Spleen (tissue), 11 donors: Measurements from ENCODE around the gene OPHN1. TPM values are rescaled to one million over a fixed set of nuclear protein-coding genes. Genes with fewer than 3 reads are reported as not detected.

ENCODE experiments used
- DNase-seq: peaks from one replicate; pipeline ENCODE4 v3.0.0-alpha.2; 2020
- H3K27ac ChIP-seq, 8 donors: fragments of 200-600 bp; sonication (generic) in 7 of 8; 1 replicate in 4 of 8; 2 replicates in 4 of 8; pipeline versions ENCODE4 v1.5.0 to v1.8.0; 2016 to 2021; ENCODE audit warnings: inconsistent platforms in 4 of 8, mild to moderate bottlenecking in 4 of 8, moderate library complexity in 1 of 8
- H3K27me3 ChIP-seq, 7 donors: fragments of 200-600 bp; sonication (generic) in 6 of 7; replicated peaks in 1 of 7; 1 replicate in 4 of 7; 2 replicates in 3 of 7; pipeline versions ENCODE4 v1.5.0 to v1.8.0; 2016 to 2021; ENCODE audit warnings: inconsistent platforms in 3 of 7, mild to moderate bottlenecking in 1 of 7
- H3K36me3 ChIP-seq, 6 donors: fragments of 200-600 bp; sonication (generic) in 5 of 6; 1 replicate in 4 of 6; 2 replicates in 2 of 6; pipeline versions ENCODE4 v1.5.0 to v1.8.0; 2016 to 2021; ENCODE audit warnings: inconsistent platforms in 2 of 6
- H3K4me1 ChIP-seq, 6 donors: fragments of 200-600 bp; sonication (generic) in 5 of 6; 1 replicate in 3 of 6; 2 replicates in 3 of 6; pipeline versions ENCODE4 v1.5.0 to v1.8.0; 2016 to 2021; ENCODE audit warnings: inconsistent platforms in 3 of 6
- H3K4me3 ChIP-seq, 8 donors: fragments of 200-600 bp; sonication (generic) in 7 of 8; 1 replicate in 4 of 8; 2 replicates in 4 of 8; pipeline versions ENCODE4 v1.5.0 to v1.8.0; 2016 to 2021; ENCODE audit warnings: inconsistent platforms in 4 of 8, mild to moderate bottlenecking in 4 of 8, moderate library complexity in 2 of 8
- H3K9me3 ChIP-seq, 8 donors: fragments of 200-600 bp; sonication (generic) in 7 of 8; 1 replicate in 4 of 8; 2 replicates in 4 of 8; pipeline versions ENCODE4 v1.5.0 to v1.8.0; 2016 to 2021; ENCODE audit warnings: inconsistent platforms in 4 of 8
- CTCF ChIP-seq, 11 experiments: fragments of 200-600 bp in 7 of 11; fragments of 450-650 bp in 4 of 11; sonication (generic) in 4 of 11; IDR thresholded peaks in 8 of 11; conservative IDR thresholded peaks in 3 of 11; 1 replicate in 7 of 11; 2 replicates in 4 of 11; pipeline versions ENCODE4 v1.4.0 to v1.8.0; 2016 to 2021; ENCODE audit warnings: antibody characterized with exemption in 11 of 11, inconsistent platforms in 4 of 11, mild to moderate bottlenecking in 1 of 11
- POLR2A ChIP-seq, 3 donors: fragments of 450-650 bp; IDR thresholded peaks; one replicate each; pipeline ENCODE4 v1.5.1; 2017; ENCODE audit warnings: antibody characterized with exemption in 3 of 3, mild to moderate bottlenecking in 1 of 3
- POLR2AphosphoS5 ChIP-seq, 3 donors: sonication (generic); formaldehyde crosslinking; IDR thresholded peaks; one replicate each; pipeline ENCODE4 v1.5.1; 2017; ENCODE audit warnings: antibody characterized with exemption in 3 of 3
- WGBS, 5 donors: extraction: QIAGEN DNeasy Blood & Tissue Kit in 3 of 5; methylation state at CpG; one replicate each; pipeline versions ENCODE4 v1.1.5 to v1.1.7; 2013 to 2018; 5-methylcytosine and 5-hydroxymethylcytosine counted together
- intact Hi-C: fragments of 100-400 bp; cut with DNase I; formaldehyde crosslinking; loops from one replicate; pipeline ENCODE4 v1.15.0; 2023; ENCODE audit warnings: low total_unique reads
- polyA plus RNA-seq, 3 donors: library from polyadenylated mRNA; stranded (reverse); fragments of 200-250 nt; gene quantifications; one replicate each; pipeline ENCODE4 v1.2.1, GENCODE V29; 2013
- total RNA-seq, 7 donors: library from RNA; depleted of rRNA in 3 of 7; stranded (reverse); fragments of >200 nt in 3 of 7; fragmentation: NEBNext Ultra II Directional in 4 of 7; extraction: Animal tissue kit (Norgen Biotek cat#: 25700) in 4 of 7; gene quantifications; one replicate each; pipeline versions ENCODE4 v1.1.0 to v1.2.1, GENCODE V29; 2016 to 2021
- donor health status: healthy with polysubstance abuse.
- donor health status: DM: no; HTN: no; CAD: no; lungs with moderate emphysema.
- donor health status: DM: no; HTN: no; CAD: no.
- donor health status: Bipolar disorder and iron deficiency.
- donor health status: healthy.
- donor health status: DM: no; HTN: no; CAD: no.
- donor health status: DM: yes; HTN: yes; CAD: no.

OPHN1 gene
- total and polyA plus RNA-seq, 10 donors, result 0.20 to 4.6 (median 3.1) TPM

- H3K27me3 ChIP-seq, result peaks cover 0 to 8% (median 0%) of the 10 kb centered on the region in 7 donors
- H3K27ac ChIP-seq, result no peak overlapping the region
- no peaks in the 10 kb centered on the region for H3K9me3 ChIP-seq
- TF ChIP-seq POLR2A (IDR thresholded peaks at IDR 0.05) (no peak), CTCF (IDR thresholded peaks at IDR 0.05 in 8 of 11, conservative IDR thresholded peaks at IDR 0.05 in 3 of 11) (no peak), POLR2AphosphoS5 (IDR thresholded peaks at IDR 0.05) (no peak)
- no peak for DNase-seq
- H3K4me3 ChIP-seq, result no peak overlapping the region
- H3K4me1 ChIP-seq, result peaks cover 0 to 6% (median 0%) of the 10 kb centered on the region in 6 donors
- WGBS, 5 donors, result 51 to 71% (median 56%) methylated on average over 1 of the region's 1 CpG
- intact Hi-C loops, result no loop called here
- no peaks in the 10 kb centered on the region for H3K36me3 ChIP-seq
Observed at GRCh38 chrX:68440940-68441339, 7.6 kb upstream of the OPHN1 start.

GRCh38 chrX:68440442-68440841 lies 7.1 kb upstream of the OPHN1 start:
- H3K4me1 ChIP-seq, result peaks cover 0 to 6% (median 0%) of the 10 kb centered on the region in 6 donors
- no peaks in the 10 kb centered on the region for H3K36me3 ChIP-seq
- no peaks in the 10 kb centered on the region for H3K9me3 ChIP-seq
- H3K27me3 ChIP-seq, result peaks cover 0 to 12% (median 0%) of the 10 kb centered on the region in 7 donors
- H3K27ac ChIP-seq, result no peak overlapping the region
- TF ChIP-seq POLR2A (IDR thresholded peaks at IDR 0.05), result no peak
- no peak for TF ChIP-seq POLR2AphosphoS5 (IDR thresholded peaks at IDR 0.05)
- no peak for TF ChIP-seq CTCF (IDR thresholded peaks at IDR 0.05 in 8 of 11, conservative IDR thresholded peaks at IDR 0.05 in 3 of 11)
- DNase-seq, result no peak
- intact Hi-C loops, result no loop called here
- H3K4me3 ChIP-seq, result no peak overlapping the region

GRCh38 chrX:68439341-68439740 lies 6.0 kb upstream of the OPHN1 start:
- H3K4me1 ChIP-seq, result peaks cover 0 to 6% (median 0%) of the 10 kb centered on the region in 6 donors
- H3K27me3 ChIP-seq, result peaks cover 0 to 21% (median 0%) of the 10 kb centered on the region in 7 donors
- TF ChIP-seq POLR2A (IDR thresholded peaks at IDR 0.05) (no peak), CTCF (IDR thresholded peaks at IDR 0.05 in 8 of 11, conservative IDR thresholded peaks at IDR 0.05 in 3 of 11) (no peak), POLR2AphosphoS5 (IDR thresholded peaks at IDR 0.05) (no peak)
- no peaks in the 10 kb centered on the region for H3K9me3 ChIP-seq
- no peak overlapping the region for H3K27ac ChIP-seq
- DNase-seq, result no peak
- intact Hi-C loops, result no loop called here
- H3K4me3 ChIP-seq, result no peak overlapping the region
- H3K36me3 ChIP-seq, result no peaks in the 10 kb centered on the region
- 72 to 96% (median 89%) methylated on average over 4 of the region's 4 CpGs for WGBS, 5 donors

- no peaks in the 10 kb centered on the region for H3K9me3 ChIP-seq
- H3K36me3 ChIP-seq, result no peaks in the 10 kb centered on the region
- no peak for DNase-seq
- 80 to 90% (median 89%) methylated on average over 4 of the region's 4 CpGs for WGBS, 5 donors
- H3K4me1 ChIP-seq, result peaks cover 0 to 6% (median 1%) of the 10 kb centered on the region in 6 donors
- H3K27ac ChIP-seq, result no peak overlapping the region
- intact Hi-C loops, result no loop called here
- no peak overlapping the region for H3K4me3 ChIP-seq
- TF ChIP-seq POLR2A (IDR thresholded peaks at IDR 0.05), result no peak
- TF ChIP-seq POLR2AphosphoS5 (IDR thresholded peaks at IDR 0.05), result no peak
- no peak for TF ChIP-seq CTCF (IDR thresholded peaks at IDR 0.05 in 8 of 11, conservative IDR thresholded peaks at IDR 0.05 in 3 of 11)
- H3K27me3 ChIP-seq, result peaks cover 0 to 29% (median 4%) of the 10 kb centered on the region in 7 donors
Observed at GRCh38 chrX:68438575-68438974, 5.3 kb upstream of the OPHN1 start.
